ENCODE measurements around the gene TRIM24.
A peak's percentile ranks its signal among the peaks of the same experiment; 100 is the strongest.

TRIM24 gene

GRCh38 chr7:138584283-138584682 is 124.2 kb downstream of the TRIM24 start:
- no peak for DNase-seq

- no peak for DNase-seq
Observed at GRCh38 chr7:138584696-138585095, 124.6 kb downstream of the TRIM24 start.

GRCh38 chr7:138585283-138585993 is 125.4 kb downstream of the TRIM24 start:
- DNase-seq = no peak

- no peak for DNase-seq
Observed at GRCh38 chr7:138587485-138587884, 127.4 kb downstream of the TRIM24 start.

- no peak for DNase-seq
Observed at GRCh38 chr7:138588986-138589385, 128.9 kb downstream of the TRIM24 start.

GRCh38 chr7:138590154-138590553 is 130.1 kb downstream of the TRIM24 start:
- no peak for DNase-seq

- DNase-seq = no peak
Observed at GRCh38 chr7:138595454-138595853, 135.4 kb downstream of the TRIM24 start.

- DNase-seq = no peak
Observed at GRCh38 chr7:138602451-138602850, 142.4 kb downstream of the TRIM24 start.

GRCh38 chr7:138603549-138604318 is 143.7 kb downstream of the TRIM24 start:
- no peak for DNase-seq

GRCh38 chr7:138606236-138606635 is 146.2 kb downstream of the TRIM24 start:
- DNase-seq = no peak

- DNase-seq = no peak
Observed at GRCh38 chr7:138607216-138608126, 147.4 kb downstream of the TRIM24 start.

- DNase-seq = no peak
Observed at GRCh38 chr7:138608275-138608674, 148.2 kb downstream of the TRIM24 start.

- no peak for DNase-seq
Observed at GRCh38 chr7:138610671-138611170, 150.7 kb downstream of the TRIM24 start.

GRCh38 chr7:138613630-138614029 is 153.6 kb downstream of the TRIM24 start:
- DNase-seq = no peak

GRCh38 chr7:138616085-138616484 is 156.0 kb downstream of the TRIM24 start:
- DNase-seq = no peak

- DNase-seq = no peak
Observed at GRCh38 chr7:138618506-138618905, 158.4 kb downstream of the TRIM24 start.

GRCh38 chr7:138618933-138619332 is 158.9 kb downstream of the TRIM24 start:
- DNase-seq = no peak

GRCh38 chr7:138622841-138623240 is 162.8 kb downstream of the TRIM24 start:
- DNase-seq = no peak

- peak in 1 of 2 donors; percentile 28 for DNase-seq
Observed at GRCh38 chr7:138625084-138625848, 165.2 kb downstream of the TRIM24 start.

GRCh38 chr7:138625849-138626230 is 165.8 kb downstream of the TRIM24 start:
- peak in 1 of 2 donors; percentile 5 for DNase-seq

- no peak for DNase-seq
Observed at GRCh38 chr7:138626846-138627245, 166.8 kb downstream of the TRIM24 start.

- DNase-seq = no peak
Observed at GRCh38 chr7:138627361-138627760, 167.3 kb downstream of the TRIM24 start.

All from CD4-positive, alpha-beta T cell treated with Interleukin-4 for 1 hour (primary cell).